ENCODE results near the gene IL17RC.

DNA sequence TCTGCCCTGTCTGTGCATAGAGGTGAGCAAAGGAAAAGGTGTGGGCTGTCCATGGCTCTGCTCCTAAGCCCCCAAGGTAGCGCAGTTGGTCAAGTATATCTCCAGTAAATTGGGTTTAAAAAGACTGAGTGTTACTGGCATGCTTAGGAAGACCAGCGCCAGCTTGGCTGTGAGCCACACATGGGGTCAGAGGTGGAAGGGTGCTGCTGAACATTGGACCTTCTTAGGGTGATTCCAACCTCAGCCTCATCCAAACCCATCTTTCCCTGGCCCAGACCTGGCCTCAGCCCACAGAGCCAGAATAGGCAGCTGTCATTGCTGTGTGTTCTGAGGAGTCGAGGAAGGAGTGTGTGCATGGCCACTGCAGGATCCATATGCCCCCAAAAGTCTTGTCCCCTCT, 8.6 kb upstream of the IL17RC start:
- TF ChIP-seq, protein P1, sequence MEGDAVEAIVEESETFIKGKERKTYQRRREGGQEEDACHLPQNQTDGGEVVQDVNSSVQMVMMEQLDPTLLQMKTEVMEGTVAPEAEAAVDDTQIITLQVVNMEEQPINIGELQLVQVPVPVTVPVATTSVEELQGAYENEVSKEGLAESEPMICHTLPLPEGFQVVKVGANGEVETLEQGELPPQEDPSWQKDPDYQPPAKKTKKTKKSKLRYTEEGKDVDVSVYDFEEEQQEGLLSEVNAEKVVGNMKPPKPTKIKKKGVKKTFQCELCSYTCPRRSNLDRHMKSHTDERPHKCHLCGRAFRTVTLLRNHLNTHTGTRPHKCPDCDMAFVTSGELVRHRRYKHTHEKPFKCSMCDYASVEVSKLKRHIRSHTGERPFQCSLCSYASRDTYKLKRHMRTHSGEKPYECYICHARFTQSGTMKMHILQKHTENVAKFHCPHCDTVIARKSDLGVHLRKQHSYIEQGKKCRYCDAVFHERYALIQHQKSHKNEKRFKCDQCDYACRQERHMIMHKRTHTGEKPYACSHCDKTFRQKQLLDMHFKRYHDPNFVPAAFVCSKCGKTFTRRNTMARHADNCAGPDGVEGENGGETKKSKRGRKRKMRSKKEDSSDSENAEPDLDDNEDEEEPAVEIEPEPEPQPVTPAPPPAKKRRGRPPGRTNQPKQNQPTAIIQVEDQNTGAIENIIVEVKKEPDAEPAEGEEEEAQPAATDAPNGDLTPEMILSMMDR (conservative IDR thresholded peaks at IDR 0.05), result no peak
- no peak for TF ChIP-seq EZH2 (IDR thresholded peaks at IDR 0.05; ENCODE audit: low read depth)

Data from PC-9 (cell line).